Lower leg skin (tissue), 3 donors: Measurements from ENCODE around the gene ISM1.

Source experiments
- CTCF ChIP-seq, 3 donors: fragments of 450-650 bp; IDR thresholded peaks; one replicate each; pipeline ENCODE4 v1.5.1; 2016; ENCODE audit warnings: antibody characterized with exemption in 3 of 3, mild to moderate bottlenecking in 3 of 3, moderate library complexity in 2 of 3
- POLR2A ChIP-seq, 2 donors: fragments of 450-650 bp; IDR thresholded peaks; one replicate each; pipeline ENCODE4 v1.6.1; 2016 to 2017; ENCODE audit warnings: antibody characterized with exemption in 2 of 2, mild to moderate bottlenecking in 1 of 2, moderate library complexity in 1 of 2

DNA sequence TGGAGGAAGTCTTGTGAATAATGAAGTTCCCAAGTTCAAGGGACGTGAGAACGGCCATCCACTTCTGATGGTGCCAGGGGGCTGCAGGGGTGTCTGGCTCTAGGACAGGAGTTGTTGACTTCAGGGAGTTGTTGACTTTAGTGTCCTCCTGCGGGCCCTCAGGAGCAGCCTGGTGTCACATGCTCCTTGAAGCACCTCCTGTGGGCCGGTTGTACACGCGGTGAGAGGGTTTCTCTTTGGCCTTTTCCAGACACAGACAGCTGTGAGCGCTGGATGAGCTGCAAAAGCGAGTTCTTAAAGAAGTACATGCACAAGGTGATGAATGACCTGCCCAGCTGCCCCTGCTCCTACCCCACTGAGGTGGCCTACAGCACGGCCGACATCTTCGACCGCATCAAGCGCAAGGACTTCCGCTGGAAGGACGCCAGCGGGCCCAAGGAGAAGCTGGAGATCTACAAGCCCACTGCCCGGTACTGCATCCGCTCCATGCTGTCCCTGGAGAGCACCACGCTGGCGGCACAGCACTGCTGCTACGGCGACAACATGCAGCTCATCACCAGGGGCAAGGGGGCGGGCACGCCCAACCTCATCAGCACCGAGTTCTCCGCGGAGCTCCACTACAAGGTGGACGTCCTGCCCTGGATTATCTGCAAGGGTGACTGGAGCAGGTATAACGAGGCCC, 77.8 kb downstream of the ISM1 start:
- TF ChIP-seq CTCF (IDR thresholded peaks at IDR 0.05) (no peak), POLR2A (IDR thresholded peaks at IDR 0.05) (no peak)
